T1000 (cell line): ENCODE measurements around the gene TMC1.
"Not testable (repeated sequence)": the region's sequence is repeated elsewhere in the genome, so short reads cannot be mapped to it uniquely, and the experiment has no call there.

Experiments
- DNase-seq: peaks from one replicate; lab custom pipeline; 2025; ENCODE audit warnings: mixed read lengths; lab: John Stamatoyannopoulos, UW

The TMC1 gene

DNA sequence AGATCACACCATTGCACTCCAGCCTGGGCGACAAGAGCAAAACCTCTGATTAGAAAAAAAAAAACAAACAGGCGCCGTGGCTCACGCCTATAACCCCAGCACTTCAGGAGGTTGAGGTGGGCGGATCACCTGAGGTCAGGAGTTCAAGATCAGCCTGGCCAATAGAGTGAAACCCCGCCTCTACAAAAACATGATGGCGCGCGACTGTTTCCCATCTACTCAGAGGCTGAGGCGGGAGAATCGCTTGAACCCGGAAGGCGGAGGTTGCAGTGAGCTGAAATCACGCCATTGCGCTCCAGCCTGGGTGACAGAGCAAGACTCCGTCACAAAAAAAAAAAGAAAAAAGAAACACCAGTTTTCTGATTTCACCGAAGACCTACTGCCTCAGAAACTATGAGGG, at the start of gene TMC1:
TMC1 (plus strand) TSS at position 193 of the 400 bp plus-strand sequence. CDS start 127,041 bp downstream, outside the sequence.
- not testable (repeated sequence) for DNase-seq

- no peak for DNase-seq
These were observed 47.7 kb upstream of the TMC1 start for GRCh38 chr9:72473474-72474261.

DNA sequence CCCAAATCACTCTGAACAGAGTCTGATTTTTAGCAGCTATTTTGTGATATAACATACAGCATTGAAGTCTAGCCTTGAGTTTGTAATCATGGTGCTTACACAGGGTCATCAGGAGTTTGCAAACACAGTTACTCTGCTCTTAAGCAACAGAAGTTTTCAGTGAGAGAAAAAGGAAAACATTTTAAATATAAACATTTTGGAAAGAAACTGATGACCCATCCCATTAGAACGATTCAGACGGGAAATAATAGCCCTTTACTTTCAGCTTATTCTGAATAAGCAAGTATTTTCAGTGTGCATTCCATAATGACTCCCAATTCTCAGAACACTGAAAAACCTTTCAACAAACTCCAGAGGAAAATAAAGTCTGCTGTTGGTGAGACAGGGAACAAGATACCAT, 46.7 kb upstream of the TMC1 start:
- no peak for DNase-seq

DNA sequence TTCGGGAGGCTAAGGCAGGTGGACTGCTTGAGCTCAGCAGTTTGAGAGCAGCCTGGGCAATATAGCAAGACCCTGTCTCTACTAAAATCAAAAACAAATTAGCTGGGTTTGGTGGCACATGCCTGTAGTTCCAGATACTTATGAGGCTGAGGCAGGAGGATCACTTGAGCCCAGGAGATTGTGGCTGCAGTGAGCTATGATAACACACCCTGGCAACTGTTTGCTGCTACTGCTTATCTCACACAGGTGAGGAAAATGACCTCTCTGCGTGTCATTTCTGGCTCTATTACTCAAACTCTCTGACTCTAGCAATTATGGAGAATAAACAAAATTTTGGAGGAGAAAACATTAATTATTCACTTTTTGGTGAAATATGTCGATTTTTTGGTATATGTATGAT, 45.3 kb upstream of the TMC1 start:
- DNase-seq: no peak

DNA sequence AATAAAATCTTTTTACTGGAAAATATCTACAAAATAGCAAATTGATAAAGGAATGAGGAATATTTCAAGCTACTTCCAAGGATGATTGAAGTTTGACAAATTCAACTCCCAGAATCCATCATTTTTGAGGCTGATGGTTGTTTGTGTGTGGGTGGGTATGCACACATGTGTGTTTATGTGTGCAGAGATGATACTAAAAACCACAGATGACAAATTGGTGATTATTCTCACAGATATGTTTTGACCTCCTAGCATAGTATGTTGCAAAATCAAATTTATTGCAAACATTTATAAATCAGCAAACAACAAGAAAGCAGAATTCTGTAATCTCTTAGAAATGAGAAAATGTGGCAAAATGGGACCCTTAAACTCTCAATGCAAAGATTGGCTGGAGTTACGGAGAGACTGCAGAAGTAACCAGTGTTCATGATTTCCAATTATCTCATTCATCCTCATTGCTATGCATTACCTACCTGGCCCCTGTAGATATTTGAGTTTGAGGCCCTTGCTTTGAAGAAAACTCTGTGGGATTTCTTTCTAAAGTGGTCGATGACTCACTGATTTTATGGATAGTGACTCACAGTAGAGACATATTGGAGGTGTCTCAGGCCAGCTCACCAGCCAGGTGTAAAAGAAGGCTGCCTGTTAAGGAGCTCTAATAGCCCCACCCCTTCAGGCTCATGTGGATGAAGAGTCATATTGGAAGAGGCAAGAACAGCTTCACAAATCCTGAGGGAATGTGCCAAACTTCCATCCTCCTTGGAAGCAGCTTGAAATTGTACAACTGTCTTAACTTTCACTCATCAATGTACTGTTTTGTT, 44.6 kb upstream of the TMC1 start:
- DNase-seq: peak; percentile 30

DNA sequence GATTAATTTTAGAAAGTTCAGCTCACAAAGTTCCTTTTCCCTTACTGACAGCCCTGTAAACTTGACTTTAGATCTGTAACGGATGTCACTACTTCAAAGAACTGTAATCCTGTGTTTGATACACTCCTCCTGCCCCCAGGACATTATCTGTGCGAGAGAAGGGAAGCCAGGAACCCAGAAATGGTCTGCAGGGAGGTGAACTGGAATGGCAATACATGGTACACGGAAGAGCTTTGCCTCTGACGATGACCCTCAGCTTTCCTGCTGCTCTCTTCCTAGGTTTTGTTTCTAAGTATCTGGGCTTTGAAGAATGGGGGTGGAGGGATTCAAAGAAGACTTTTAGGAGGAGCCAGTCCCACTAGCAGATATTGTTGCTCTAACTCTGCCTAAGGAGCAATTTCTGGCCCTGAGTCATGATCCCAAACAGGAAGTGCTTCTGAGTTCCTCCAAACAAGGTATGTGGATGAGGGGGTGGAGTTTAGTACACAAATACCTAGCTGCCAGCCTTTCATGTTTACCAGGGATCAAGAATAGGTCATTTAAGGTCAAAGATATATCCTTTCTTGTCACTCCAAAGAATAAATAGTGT, 43.4 kb upstream of the TMC1 start:
- DNase-seq: peak; percentile 9

DNA sequence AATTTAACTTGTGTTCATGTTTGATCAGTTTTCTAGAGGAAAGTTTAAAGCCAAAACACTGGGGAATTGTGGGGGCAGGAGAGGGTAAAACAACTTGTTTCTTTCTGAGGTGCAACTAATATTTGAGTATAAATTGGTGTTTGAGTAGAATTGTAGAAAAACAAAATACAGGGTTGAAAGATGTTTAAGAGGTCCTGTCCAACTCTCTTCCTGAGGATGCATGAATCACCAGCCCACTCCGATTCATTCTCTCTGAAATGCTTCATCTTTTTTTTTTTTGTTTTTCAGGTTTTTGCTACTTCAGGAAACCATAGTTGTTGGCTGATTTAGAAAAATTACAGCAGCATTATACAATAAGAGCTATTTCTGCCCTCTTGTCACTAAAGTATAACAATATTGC, 42.4 kb upstream of the TMC1 start:
- no peak for DNase-seq

DNA sequence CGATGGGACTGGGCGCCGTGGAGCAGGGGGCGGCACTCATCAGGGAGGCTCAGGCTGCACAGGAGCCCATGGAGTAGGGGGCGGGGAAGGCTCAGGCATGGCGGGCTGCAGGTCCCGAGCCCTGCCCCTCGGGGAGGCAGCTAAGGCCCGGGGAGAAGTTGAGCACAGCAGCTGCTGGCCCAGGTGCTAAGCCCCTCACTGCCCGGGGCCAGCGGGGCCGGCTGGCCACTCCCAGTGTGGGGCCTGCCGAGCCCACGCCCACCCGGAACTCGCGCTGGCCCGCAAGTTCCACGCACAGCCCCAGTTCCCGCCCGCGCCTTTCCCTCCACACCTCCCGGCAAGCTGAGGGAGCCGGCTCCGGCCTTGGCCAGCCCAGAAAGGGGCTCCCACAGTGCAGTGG, 41.1 kb upstream of the TMC1 start:
- not testable (repeated sequence) for DNase-seq

- no peak for DNase-seq
These were observed 40.5 kb upstream of the TMC1 start for GRCh38 chr9:72480921-72481320.

- no peak for DNase-seq
These were observed 35.4 kb upstream of the TMC1 start for GRCh38 chr9:72485821-72486593.

DNA sequence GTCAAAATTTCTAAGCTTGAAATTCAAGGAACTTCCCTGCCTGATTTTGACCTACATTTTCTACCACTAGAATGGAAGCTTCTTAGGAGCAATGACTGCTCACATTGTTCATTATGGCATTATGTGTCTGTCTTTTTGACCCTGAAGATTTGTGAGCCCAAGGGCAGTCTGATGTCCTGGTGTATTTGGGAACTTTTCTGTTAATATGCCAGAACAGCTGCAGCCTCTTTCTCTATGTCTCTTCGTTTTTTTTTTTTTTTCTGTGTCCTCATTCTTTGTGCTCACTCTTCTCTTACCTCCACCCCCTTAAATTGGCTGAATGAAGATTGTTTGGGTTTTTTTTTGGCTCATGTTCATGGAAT, 34.8 kb upstream of the TMC1 start:
- no peak for DNase-seq

GRCh38 chr9:72487665-72488064, 33.7 kb upstream of the TMC1 start:
- DNase-seq: not testable (repeated sequence)

GRCh38 chr9:72489986-72490385, 31.4 kb upstream of the TMC1 start:
- DNase-seq: no peak

- DNase-seq: no peak
These were observed 30.2 kb upstream of the TMC1 start for GRCh38 chr9:72491242-72491641.

DNA sequence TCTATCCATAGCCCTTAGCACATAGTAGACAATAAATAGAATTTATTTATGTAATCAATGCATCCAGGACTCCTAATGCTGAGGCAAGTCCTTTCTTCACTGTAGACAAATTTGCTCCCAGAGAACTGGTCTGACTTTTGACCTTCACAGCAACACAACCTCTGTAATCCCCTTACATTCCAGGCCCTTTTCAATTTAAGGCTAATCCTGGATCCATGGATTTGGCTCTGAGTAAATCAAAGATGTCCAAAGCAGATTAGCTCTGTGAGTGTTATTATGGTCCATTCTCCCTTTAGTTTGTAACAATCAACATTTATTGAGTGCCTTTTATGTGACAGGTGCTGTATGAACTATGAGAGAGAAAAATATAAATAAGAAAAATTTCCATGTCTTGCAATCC, 27.4 kb upstream of the TMC1 start:
- no peak for DNase-seq

DNA sequence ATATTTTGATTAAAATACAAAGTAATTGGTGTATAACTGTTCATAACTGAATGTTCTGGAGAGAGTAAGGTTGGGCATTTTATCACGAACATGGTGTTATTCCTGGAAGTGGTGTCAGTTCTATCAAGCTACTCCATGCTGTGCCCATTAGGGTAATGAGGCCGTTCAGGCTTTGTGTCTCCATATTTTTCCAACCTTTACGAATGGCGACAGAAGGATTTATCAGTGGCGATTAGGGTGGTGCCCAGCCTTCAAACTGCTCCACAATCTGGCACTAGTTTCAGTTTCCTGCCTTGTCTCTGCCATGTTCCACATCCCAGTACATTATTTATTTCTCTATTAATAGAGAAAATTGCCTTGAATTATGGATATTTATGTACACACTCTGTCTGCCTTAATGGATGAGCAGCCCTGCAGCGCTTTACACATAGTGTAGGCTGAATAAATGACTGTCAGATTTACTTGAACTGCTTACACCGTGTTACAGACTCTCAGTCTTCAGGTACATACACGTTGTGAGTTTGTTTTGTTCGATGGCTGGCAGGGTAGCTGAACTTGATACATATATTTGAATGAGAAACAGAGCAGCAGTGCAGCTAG, 23.9 kb upstream of the TMC1 start:
- no peak for DNase-seq

DNA sequence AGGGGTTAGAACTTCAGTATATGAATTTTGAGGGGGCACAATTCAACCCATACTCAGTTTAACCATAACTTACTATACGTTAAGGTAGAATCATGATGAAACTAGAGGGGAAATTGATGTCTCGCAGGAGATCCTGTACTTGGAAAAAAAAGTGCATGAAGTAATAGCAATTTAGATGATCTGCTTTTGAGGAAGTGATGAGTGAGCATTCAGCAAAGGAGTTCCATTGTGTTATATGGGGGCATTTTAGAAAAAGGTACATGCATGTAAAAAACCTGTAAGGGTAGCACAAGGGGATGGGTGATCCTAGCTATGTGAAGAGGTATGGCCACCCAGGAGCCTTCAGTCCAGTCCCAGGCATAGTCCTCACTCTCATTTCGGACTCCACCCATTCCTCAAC, 14.8 kb upstream of the TMC1 start:
- DNase-seq: no peak

DNA sequence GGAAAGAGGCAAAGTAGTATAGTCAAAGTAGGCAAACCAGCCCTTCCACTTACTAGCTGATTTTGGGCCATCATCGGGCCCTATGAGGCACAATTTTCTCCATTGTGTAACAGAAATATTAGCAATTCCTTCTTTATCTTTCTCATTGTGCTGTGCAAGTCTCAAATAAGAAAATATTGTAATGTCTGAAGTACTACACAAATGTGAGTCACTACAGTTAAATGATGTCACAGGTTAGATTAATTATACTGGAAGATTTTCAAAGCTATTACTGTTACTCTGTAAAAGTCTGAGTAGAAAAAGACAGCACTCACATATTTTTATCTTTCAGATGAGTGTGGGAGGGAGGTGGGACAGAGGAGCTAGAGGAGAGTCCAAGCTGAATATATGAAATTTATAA, 12.4 kb upstream of the TMC1 start:
- DNase-seq: no peak

DNA sequence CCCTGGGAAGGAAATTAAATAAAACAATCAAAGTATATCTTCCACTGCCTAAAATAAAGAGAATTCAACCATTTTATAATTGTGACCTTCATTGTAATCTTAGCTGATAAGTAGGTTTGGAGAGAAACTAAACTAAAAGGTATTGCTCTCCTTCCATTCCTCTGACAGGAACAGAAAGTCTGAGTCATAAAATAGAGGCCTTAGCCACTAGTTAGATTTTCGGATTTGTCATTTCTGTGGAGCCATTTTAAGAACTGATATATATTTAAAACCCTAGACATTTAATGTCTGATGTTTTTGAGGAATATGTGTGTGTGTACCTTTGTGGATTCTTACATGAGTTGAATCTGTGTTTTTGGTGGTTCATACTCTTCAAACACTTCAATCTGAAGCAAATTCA, 11.8 kb upstream of the TMC1 start:
- no peak for DNase-seq

DNA sequence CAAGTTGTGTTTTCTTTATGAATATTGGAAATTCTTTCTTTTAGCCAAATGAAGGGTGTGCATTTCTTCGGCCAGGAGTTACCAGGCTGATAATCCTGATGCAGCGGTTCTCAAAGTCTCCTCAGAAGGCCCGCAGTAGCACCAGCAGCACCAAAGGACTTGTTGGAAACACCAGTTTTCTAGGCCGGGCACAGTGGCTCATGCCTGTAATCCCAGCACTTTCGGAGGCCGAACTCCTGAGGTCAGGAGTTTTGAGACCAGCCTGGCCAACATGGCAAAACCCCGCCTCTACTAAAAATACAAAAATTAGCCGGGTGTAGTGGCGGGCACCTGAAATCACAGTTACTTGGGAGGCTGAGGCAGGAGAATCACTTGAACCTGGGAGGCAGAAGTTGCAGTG, 397 bp upstream of the TMC1 start:
- DNase-seq: not testable (repeated sequence)

- peak; percentile 72 for DNase-seq
These were observed 3.6 kb downstream of the TMC1 start for GRCh38 chr9:72524820-72525540.
